Measurements from ENCODE around the gene TMOD1. TPM values are rescaled to one million over a fixed set of nuclear protein-coding genes. Genes with fewer than 3 reads are reported as not detected.

The TMOD1 gene
- total and polyA plus RNA-seq, 2 experiments from 2014 or later = 0.69 to 4.5 TPM

- no peak for TF ChIP-seq EZH2 (IDR thresholded peaks at IDR 0.05; ENCODE audit: low read depth, unreplicated experiment)
- no peak for TF ChIP-seq ZNF462 (CRISPR knock-in tag; IDR thresholded peaks at IDR 0.05)
- TF ChIP-seq EZH2phosphoT487 (IDR thresholded peaks at IDR 0.05; ENCODE audit: unreplicated experiment) = no peak
- TF ChIP-seq, protein P1, sequence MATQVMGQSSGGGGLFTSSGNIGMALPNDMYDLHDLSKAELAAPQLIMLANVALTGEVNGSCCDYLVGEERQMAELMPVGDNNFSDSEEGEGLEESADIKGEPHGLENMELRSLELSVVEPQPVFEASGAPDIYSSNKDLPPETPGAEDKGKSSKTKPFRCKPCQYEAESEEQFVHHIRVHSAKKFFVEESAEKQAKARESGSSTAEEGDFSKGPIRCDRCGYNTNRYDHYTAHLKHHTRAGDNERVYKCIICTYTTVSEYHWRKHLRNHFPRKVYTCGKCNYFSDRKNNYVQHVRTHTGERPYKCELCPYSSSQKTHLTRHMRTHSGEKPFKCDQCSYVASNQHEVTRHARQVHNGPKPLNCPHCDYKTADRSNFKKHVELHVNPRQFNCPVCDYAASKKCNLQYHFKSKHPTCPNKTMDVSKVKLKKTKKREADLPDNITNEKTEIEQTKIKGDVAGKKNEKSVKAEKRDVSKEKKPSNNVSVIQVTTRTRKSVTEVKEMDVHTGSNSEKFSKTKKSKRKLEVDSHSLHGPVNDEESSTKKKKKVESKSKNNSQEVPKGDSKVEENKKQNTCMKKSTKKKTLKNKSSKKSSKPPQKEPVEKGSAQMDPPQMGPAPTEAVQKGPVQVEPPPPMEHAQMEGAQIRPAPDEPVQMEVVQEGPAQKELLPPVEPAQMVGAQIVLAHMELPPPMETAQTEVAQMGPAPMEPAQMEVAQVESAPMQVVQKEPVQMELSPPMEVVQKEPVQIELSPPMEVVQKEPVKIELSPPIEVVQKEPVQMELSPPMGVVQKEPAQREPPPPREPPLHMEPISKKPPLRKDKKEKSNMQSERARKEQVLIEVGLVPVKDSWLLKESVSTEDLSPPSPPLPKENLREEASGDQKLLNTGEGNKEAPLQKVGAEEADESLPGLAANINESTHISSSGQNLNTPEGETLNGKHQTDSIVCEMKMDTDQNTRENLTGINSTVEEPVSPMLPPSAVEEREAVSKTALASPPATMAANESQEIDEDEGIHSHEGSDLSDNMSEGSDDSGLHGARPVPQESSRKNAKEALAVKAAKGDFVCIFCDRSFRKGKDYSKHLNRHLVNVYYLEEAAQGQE (IDR thresholded peaks at IDR 0.05; ENCODE audit: unreplicated experiment) = no peak
- TF ChIP-seq ETS1 (IDR thresholded peaks at IDR 0.05) = no peak
- no peak for TF ChIP-seq STAT1 (IDR thresholded peaks at IDR 0.05; ENCODE audit: unreplicated experiment)
- no peak for TF ChIP-seq CREB1 (CRISPR knock-in tag; IDR thresholded peaks at IDR 0.05; ENCODE audit: low read depth)
- no peak for TF ChIP-seq JUNB (IDR thresholded peaks at IDR 0.05; ENCODE audit: unreplicated experiment)
- Histone ChIP-seq H3K27ac (ENCODE audit: low read depth) (no peak overlapping the region), H3K79me2 (replicated peaks; ENCODE audit: insufficient read depth) (no peaks in the 10 kb centered on the region), H3K27me3 (ENCODE audit: insufficient read depth) (no peaks in the 10 kb centered on the region), H3K4me1 (ENCODE audit: insufficient read depth) (peaks cover 3% of the 10 kb centered on the region; the same call in 1 of the 2 replicates), H3K4me3 (no peak overlapping the region), H3K4me2 (no peak overlapping the region), H3K9me2 (ENCODE audit: insufficient read depth) (peaks cover 5% of the 10 kb centered on the region; the same call in 1 of the 2 replicates), H4K20me1 (replicated peaks; ENCODE audit: insufficient read depth) (no peaks in the 10 kb centered on the region), H3F3A (replicated peaks; ENCODE audit: low read depth) (no peaks in the 10 kb centered on the region), H3K36me3 (ENCODE audit: insufficient read depth) (no peaks in the 10 kb centered on the region), H2AFZ (no peak overlapping the region)
- no peak for ATAC-seq
- DNase-seq (ENCODE audit: low spot score) = no peak
- Mint-ChIP-seq H3K27me3 (ENCODE audit: insufficient read depth, low read depth, poor library complexity) (peaks cover 7% of the 10 kb centered on the region), H3K36me3 (ENCODE audit: low read depth) (no peaks in the 10 kb centered on the region), H3K27ac (no peak overlapping the region), H3K4me3 (no peak overlapping the region), H3K9me3 (no peaks in the 10 kb centered on the region), H3K4me1 (peaks cover 17% of the 10 kb centered on the region)
Observed at GRCh38 chr9:97567182-97567893, 65.9 kb downstream of the TMOD1 start.

Measured in GM23338 (cell line).